Measurements from ENCODE around the gene HIVEP1. TPM values are rescaled to one million over a fixed set of nuclear protein-coding genes. Genes with fewer than 3 reads are reported as not detected.

The HIVEP1 gene
- total RNA-seq, 1 donor, result 20.3 TPM

DNA sequence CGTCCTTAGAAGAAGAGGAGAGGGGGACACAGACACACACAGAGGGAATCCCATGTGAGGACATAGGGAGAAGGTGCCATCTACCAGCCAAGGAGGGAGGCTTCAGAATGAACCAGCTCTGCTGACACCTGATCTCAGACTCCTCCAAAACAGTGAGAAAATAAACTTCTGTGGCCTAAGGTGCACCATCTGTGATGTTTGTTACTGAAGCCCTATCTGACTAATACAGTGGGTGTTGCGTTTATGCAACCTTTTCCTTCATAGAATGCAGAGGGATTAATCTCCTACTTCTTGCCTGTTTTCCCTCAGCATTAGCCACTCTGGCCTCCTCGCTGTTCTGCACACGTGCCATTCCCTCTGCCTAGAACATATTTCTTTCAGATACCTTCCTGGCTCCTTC lies 196.6 kb downstream of the HIVEP1 start:
- TF ChIP-seq, protein P1, sequence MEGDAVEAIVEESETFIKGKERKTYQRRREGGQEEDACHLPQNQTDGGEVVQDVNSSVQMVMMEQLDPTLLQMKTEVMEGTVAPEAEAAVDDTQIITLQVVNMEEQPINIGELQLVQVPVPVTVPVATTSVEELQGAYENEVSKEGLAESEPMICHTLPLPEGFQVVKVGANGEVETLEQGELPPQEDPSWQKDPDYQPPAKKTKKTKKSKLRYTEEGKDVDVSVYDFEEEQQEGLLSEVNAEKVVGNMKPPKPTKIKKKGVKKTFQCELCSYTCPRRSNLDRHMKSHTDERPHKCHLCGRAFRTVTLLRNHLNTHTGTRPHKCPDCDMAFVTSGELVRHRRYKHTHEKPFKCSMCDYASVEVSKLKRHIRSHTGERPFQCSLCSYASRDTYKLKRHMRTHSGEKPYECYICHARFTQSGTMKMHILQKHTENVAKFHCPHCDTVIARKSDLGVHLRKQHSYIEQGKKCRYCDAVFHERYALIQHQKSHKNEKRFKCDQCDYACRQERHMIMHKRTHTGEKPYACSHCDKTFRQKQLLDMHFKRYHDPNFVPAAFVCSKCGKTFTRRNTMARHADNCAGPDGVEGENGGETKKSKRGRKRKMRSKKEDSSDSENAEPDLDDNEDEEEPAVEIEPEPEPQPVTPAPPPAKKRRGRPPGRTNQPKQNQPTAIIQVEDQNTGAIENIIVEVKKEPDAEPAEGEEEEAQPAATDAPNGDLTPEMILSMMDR (IDR thresholded peaks at IDR 0.05; ENCODE audit: insufficient read depth, low read depth, low read length), result no peak
- no peak for DNase-seq (ENCODE audit: low read depth)

More for the DNA sequence above, 196.6 kb downstream of the HIVEP1 start:
- no peak overlapping the region for H3K4me3 ChIP-seq (ENCODE audit: low read depth, low read length)

Other genes starting within 250 kb of the HIVEP1 start
- 1.3 TPM in 2 replicates for gene ADTRP, start 233.5 kb upstream of the HIVEP1 start, total RNA-seq